ENCODE results near the gene ZNF830.
A peak's percentile ranks its signal among the peaks of the same experiment; 100 is the strongest.
"Not testable (repeated sequence)": the region's sequence is repeated elsewhere in the genome, so short reads cannot be mapped to it uniquely, and the experiment has no call there.

Gene ZNF830

GRCh38 chr17:34993031-34993430, 31.7 kb downstream of the ZNF830 start:
- DNase-seq = no peak

DNA sequence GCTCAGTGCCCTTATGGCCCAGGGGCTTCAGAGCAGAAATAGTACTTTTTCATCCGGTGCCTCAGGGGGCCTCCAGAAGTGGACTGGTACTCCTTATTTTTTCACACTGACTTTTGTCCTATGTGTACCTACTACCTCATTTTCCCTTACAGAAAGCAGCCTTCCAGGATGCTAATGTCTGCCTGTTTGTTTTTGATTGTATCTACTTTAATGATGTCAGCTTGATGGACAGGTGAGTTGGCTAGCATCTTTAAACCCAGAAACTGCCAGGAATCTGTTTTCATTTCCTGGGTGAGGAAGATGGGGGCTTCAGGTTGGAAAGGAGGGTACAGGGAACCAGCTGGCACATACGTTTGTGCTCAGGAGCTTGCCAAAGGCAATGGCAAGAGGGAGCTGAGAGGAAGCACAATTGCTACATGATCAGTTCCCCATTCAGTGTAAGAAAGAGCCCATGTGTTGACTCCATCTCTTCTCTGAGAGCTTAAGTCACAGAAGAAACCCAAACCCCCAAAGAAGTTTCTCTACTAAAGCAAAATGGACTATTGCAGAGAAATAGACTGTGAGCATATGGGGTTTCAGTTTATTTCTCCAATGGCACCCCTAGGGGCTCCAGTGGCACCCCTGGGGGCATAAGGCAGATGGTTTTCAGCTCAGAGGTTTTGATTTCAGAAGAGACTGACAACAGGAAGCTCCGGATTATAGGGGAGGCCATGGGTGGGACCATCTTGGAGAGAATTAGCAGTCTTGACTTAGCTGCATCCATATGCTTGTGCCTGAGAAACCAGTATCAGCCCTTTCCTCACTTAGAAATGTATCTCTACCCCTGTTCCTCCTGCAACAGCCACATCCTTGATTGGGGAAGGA, 35.3 kb downstream of the ZNF830 start:
- no peak for DNase-seq

DNA sequence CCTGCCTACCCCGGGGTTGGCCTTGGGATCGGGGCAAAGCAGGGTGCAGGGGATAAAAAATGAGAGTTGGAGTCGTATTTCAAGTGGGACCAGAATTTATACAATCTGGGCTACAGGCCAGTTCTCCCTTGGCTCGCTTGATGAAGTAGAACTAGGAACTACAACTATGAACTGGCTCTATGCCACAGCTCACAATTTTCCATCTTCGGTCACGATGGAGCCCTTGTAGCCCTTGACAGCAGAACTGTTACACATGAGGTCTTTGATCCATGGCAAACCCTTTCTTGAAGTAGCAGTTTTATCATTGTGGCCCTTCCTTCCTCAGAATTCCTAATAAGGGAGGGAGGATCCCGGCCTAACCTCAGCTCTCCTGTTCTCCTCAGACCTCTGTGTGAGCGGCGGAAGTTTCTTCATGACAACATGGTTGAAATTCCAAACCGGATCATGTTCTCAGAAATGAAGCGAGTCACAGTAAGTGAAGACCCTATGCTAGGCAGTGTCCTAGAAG, 36.1 kb downstream of the ZNF830 start:
- DNase-seq = peak; percentile 82

- DNase-seq = peak; percentile 68
These were observed 36.9 kb downstream of the ZNF830 start for GRCh38 chr17:34998205-34998604.

DNA sequence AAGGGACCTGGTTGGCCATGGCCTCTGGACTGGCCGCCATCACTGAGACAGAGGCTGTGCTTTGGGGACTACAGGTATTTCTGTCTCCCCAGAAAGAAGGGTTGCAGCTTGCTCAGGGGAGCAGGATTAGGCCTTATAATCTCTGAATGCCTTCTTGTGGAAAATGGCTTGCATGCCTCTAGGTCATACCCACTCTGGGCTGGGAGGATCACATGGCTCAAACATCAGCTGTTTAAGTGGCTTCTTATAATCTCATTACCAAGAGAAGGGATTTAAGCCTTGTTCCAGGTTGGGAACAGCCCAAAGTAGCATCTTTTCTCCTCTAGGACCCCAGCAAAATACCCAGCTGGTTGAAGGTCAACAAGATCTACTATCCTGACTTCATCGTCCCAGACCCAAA, 38.1 kb downstream of the ZNF830 start:
- DNase-seq = no peak

GRCh38 chr17:35000965-35001364, 39.6 kb downstream of the ZNF830 start:
- not testable (repeated sequence) for DNase-seq

DNA sequence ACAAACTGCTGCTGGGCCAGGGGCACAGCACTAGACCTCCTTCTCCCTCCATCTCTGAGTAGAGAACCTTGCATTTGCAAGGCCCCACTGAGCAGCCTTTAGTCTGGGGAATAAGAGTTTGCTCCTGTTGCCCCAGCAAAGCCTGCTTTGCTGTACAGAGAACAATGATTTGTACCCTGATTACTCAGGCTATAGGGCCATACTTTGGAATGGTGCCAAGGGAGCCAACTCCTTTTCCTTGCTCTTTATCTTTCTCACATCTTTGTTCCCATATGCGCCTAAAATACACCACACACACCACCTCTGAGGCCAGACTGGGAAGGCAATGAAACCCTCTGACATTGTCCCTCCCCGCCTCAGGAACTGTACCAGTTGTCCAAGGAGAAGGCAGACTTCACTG, 40.2 kb downstream of the ZNF830 start:
- DNase-seq = no peak

- peak; percentile 48 for DNase-seq
These were observed 41.7 kb downstream of the ZNF830 start for GRCh38 chr17:35002876-35003551.

- no peak for DNase-seq
These were observed 42.4 kb downstream of the ZNF830 start for GRCh38 chr17:35003778-35004177.

- no peak for DNase-seq
These were observed 45.0 kb downstream of the ZNF830 start for GRCh38 chr17:35006345-35006744.

GRCh38 chr17:35006961-35007360, 45.6 kb downstream of the ZNF830 start:
- no peak for DNase-seq

DNA sequence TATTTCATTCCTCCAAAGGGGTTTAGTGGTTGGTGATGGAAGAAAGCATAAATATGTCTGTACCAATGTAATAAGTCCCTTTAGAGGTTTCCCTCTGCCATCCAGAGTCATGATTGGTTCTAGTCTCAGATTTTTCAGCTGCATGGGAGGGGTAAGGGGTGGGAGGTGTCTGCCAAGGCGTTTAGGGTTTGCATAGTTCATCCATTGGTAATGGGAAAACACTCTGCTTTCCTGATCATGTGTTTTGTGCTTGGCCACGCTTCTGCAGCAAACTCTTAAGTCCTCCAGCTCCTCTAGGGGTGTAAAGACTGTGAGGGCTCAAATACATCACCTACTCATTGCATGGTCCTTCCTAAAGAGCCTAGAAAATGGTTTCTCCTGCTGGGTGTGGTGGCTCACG, 48.8 kb downstream of the ZNF830 start:
- no peak for DNase-seq

DNA sequence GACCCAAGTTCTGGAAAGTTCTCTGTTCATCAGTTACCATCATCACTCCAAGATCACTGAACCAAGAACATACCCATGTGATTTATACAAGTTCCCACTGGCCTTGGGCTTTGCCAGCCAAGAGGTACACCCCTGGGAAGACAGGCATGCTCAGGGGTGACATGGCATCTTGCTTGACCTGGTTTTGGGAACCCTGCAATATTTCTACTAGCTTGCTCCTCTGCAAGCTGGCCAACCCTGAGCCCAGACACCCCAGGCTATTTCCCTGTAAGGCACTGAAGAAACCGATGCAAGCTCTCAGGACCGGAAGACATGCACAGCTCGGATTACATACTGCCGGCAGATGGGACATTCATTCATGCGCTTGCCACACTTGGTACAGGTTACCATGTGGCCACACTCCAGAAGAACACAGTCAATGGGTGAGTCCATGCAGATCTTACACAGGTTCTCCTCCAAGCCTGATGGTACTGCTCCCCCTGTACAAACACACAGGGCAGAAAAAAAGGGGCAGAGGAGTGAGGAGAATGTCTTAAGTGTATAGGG, 50.4 kb downstream of the ZNF830 start:
- no peak for DNase-seq

Measured in femur (tissue), 1 donor.